GOT3 (cell line): ENCODE results near the gene MTHFR.

Experiments used
- DNase-seq: peaks from one replicate; lab custom pipeline; 2025; ENCODE audit warnings: mixed read lengths; lab: John Stamatoyannopoulos, UW

The MTHFR gene

DNA sequence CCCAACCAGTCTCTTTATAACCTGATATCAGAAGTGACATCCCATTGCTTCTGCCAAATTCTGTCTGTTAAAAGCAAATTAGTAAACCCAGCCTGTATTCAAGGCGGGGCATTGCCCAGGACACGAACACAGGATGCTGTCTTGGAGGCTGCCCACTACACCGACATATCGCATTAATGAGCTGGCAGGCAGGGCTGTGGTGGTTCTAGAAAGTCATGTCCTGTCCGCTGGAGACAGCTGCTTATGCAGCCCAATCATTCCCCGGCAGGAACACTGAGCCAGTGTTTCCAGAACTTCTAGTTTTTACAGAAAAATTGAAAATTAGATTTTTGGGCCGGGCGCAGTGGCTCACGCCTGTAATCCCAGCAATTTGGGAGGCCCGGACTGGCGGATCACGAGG lies 24.5 kb downstream of the MTHFR start:
- no peak for DNase-seq

DNA sequence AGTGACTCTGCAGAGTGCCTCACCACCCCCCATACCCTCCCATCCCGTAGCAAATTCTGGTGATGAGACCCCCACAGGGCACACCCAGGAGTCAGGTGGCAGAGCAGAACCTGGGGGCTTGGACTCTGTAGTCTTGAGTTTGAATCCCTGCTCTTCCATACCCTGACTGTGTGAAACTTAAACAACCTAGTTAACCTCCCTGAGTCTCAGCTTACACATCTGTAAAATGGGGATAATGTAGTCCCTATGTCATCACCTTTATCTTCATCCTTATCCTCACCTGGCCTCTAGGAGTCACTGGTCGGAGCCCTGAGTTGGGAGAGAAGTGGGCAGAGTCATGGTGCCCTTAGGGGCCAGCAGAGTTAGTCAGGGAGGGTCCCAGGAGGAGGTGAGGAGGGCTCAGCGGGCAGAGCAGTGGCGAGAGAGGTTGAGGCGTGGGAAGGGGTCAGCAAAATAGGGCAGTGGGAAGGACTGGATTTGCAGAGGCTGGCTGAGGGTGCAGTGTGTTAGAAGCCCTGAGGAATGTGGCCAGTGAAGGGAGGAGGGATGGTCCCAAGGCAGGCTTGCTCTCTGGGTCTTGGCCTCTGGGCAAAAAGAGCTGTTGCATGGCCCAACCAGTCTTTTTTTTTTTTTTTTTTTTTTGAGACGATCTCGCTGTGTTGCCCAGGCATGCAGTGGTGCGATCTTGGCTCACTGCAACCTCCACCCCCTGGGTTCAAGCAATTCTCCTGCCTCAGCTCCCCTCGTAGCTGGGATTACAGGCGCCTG lies 25.2 kb downstream of the MTHFR start:
- DNase-seq = no peak

GRCh38 chr1:11779715-11780379 lies 25.9 kb downstream of the MTHFR start:
- DNase-seq = no peak

DNA sequence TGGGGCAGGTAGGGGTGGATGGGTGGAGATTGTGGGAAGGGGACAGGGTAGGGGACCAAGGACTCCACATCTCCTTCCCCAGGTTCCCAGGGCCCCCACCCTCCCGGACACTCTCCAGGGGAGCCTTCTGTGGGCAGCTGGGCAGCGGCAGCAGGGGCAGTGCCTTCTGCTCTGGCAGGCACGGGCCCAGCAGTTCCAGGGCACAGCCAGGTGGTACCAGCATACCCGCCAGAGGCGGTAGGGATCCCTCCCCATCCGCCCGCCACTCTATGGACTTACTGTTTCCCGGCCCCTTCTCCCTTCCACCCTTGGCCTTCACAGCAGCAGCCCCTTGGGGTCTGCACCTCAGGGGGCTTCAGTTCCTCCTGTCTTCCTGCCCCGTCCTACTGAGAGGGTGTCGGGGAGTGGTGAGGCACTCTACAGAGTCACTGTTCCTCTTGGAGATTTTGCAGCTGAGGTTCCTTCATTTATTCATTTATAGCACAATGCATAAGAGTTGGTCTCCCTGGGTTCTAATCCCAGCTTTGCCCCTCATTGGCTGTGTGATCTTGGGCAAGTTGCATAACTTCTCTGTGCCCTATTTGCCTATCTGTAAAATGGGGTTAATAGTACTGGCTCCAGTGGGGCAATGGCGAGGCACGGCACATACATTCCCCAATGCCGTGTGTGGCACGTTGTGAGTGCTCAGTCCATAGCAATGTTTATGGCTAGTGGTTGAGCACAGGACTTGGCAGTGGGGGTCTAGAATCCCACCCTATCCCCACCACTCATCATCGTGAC lies 26.7 kb downstream of the MTHFR start:
- no peak for DNase-seq

DNA sequence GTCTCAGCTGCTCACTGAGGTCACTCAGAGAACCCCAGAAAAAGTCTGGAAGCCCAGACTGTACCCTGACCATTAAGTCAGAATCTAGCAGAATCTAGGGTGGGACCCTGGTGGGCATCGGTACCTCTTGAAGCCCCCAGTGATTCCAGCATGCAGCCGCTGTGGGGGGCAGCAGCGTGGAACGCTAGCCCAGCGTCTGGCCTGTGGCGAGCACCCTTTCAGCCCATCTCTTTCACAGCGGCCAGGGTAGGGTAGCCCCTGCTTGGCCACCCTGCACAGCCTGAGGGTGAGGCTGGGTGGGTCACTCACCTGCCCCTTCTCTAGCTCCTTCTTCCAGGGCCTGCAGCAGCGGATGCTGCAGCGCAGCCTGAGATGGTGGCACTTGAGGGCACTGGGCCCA lies 27.4 kb downstream of the MTHFR start:
- DNase-seq = no peak

DNA sequence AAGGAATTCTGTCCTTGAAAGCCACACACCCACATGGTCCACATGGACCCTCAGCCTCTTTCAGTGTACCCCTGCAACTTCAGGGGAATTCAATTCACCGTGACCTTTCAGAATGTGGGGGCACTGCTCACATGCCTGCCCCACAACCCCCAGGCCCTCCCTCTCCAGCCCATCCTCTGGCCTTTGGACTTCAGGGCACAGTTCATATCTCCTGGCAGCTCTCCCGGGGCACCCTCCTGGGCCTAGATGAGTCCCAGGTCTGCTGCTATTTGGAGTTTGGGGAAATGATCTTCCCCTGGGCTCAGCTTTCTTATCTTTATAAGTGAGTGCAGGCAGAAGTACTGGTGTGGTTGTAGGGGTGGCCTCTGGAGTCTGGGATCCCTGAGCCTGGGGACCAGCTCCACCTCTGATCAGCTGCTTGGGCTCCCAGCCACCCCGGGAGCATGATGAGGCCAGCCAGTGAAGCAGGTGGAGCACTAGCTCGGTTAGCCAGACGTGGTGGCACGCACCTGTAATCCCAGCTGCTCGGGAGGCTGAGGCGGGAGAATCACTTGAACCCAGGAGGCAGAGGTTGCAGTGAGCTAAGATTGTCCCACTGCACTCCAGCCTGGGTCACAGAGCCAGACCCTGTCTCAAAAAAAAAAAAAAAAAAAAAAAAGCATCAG lies 28.0 kb downstream of the MTHFR start:
- DNase-seq = no peak

GRCh38 chr1:11774753-11775152 lies 31.0 kb downstream of the MTHFR start:
- DNase-seq = no peak

GRCh38 chr1:11772458-11772857 lies 33.3 kb downstream of the MTHFR start:
- no peak for DNase-seq

GRCh38 chr1:11771481-11772043 lies 34.2 kb downstream of the MTHFR start:
- no peak for DNase-seq

GRCh38 chr1:11770011-11770410 lies 35.8 kb downstream of the MTHFR start:
- DNase-seq = no peak

- no peak for DNase-seq
Observed at GRCh38 chr1:11769274-11769673, 36.5 kb downstream of the MTHFR start.

GRCh38 chr1:11768821-11769220 lies 36.9 kb downstream of the MTHFR start:
- no peak for DNase-seq

- DNase-seq = no peak
Observed at GRCh38 chr1:11767922-11768704, 37.7 kb downstream of the MTHFR start.

GRCh38 chr1:11766429-11766776 lies 39.4 kb downstream of the MTHFR start:
- DNase-seq = no peak

DNA sequence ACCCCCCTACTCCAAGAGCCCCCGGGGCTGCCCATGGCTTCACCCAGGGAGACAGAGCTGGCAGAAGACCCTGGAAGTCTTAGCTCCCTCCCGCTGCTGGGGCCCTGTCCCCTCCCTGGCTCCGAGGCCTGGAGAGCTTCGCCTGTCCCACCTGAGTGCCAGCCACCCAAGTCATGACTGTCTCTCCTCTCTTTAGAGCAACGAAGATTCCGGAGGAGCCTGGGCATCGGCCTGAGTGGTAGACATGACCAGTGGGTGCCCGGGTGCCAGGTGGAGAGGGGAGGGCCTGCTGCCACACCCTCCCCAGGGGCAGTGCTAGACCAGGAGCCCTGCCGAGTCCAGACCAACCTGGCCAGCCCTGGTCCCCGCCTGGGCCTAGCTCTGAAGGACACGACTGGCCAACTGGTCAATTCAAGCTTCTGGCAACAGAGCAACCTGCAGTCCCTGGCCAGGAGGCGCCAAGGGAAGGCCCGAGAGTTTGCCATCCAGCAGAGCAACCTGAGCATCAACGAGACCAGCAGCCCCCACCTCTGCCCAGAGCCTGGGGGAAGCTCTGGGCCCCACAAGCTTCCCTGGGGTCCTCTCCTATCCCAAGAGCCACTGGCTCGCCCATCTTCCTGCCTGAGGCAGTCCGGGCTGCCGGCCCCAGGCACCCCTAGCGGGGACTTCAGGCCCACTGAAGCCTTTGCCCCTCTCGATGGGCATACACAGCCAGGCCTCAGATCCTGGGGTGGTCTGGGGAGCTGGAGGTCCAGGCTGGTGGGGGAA lies 39.9 kb downstream of the MTHFR start:
- DNase-seq = no peak

GRCh38 chr1:11764519-11764918 lies 41.2 kb downstream of the MTHFR start:
- no peak for DNase-seq

GRCh38 chr1:11764115-11764514 lies 41.6 kb downstream of the MTHFR start:
- no peak for DNase-seq

GRCh38 chr1:11761988-11762406 lies 43.8 kb downstream of the MTHFR start, which contains the start of gene C1orf167:
TSS of gene C1orf167 (plus strand) at chr1:11762193. CDS start at chr1:11764401, 2,208 bp downstream.
- DNase-seq = no peak

DNA sequence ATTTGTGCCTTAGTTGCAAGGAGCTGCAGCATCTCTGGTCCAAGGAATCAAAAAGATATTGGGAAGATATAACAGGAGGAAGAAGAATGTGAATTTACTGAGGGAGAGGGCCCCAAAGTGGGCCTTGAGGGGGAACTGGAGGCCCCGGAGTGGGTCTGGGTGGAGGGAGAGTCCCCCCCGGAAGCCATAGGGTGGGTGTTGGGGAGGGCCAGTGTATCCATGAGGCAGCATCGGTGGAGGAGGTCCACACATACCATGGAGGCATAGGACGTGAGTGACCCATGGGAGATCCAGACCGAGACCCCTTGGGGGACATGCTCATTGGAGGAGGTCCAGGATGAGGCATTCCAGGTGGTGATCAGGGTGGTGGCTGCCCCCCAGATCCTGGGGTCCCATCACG lies 44.5 kb downstream of the MTHFR start:
- DNase-seq = no peak

GRCh38 chr1:11759791-11760190 lies 46.0 kb downstream of the MTHFR start:
- no peak for DNase-seq
